HEK293 (cell line): ENCODE data around the gene BRPF1.

ENCODE experiments used
- GLI2 ChIP-seq: fragments of 450-650 bp; formaldehyde crosslinking; IDR thresholded peaks from 2 replicates; pipeline ENCODE4; 2017; ENCODE audit warnings: missing biosample characterization, missing genetic modification characterization, low read depth, borderline replicate concordance
- IKZF3 ChIP-seq: fragments of 450-650 bp; IDR thresholded peaks from 2 replicates; pipeline ENCODE4 v1.5.0; 2018; ENCODE audit warnings: missing biosample characterization, mild to moderate bottlenecking, missing genetic modification characterization, moderate library complexity
- KLF1 ChIP-seq: fragments of 450-650 bp; formaldehyde crosslinking; IDR thresholded peaks from 2 replicates; pipeline ENCODE4 v1.5.1; 2016; ENCODE audit warnings: missing biosample characterization, missing genetic modification characterization
- RBAK ChIP-seq: fragments of 450-650 bp; formaldehyde crosslinking; IDR thresholded peaks from 2 replicates; pipeline ENCODE4 v1.5.1; 2016; ENCODE audit warnings: missing biosample characterization, missing genetic modification characterization
- YY2 ChIP-seq: fragments of 450-650 bp; formaldehyde crosslinking; IDR thresholded peaks from 2 replicates; pipeline ENCODE4 v1.5.1; 2016; ENCODE audit warnings: missing biosample characterization, missing genetic modification characterization
- ZBTB6 ChIP-seq: fragments of 450-650 bp; formaldehyde crosslinking; IDR thresholded peaks from 2 replicates; pipeline ENCODE4 v1.5.1; 2017; ENCODE audit warnings: missing biosample characterization, missing genetic modification characterization
- ZFP3 ChIP-seq: fragments of 450-650 bp; formaldehyde crosslinking; IDR thresholded peaks from 2 replicates; pipeline ENCODE4 v1.5.1; 2016; ENCODE audit warnings: low read depth, missing biosample characterization, missing genetic modification characterization
- ZNF148 ChIP-seq: fragments of 450-650 bp; formaldehyde crosslinking; IDR thresholded peaks from 2 replicates; pipeline ENCODE4 v1.5.0; 2017; ENCODE audit warnings: missing biosample characterization, missing genetic modification characterization, borderline replicate concordance
- ZNF169 ChIP-seq: fragments of 450-650 bp; formaldehyde crosslinking; IDR thresholded peaks from 2 replicates; pipeline ENCODE4 v1.5.1; 2016; ENCODE audit warnings: missing biosample characterization, missing genetic modification characterization
- ZNF184 ChIP-seq: fragments of 450-650 bp; IDR thresholded peaks from 2 replicates; pipeline ENCODE4 v1.5.1; 2018; ENCODE audit warnings: missing biosample characterization, mild to moderate bottlenecking, missing genetic modification characterization
- ZNF223 ChIP-seq: fragments of 450-650 bp; formaldehyde crosslinking; IDR thresholded peaks from 2 replicates; pipeline ENCODE4 v1.5.1; 2016; ENCODE audit warnings: missing biosample characterization, missing genetic modification characterization
- ZNF416 ChIP-seq: fragments of 450-650 bp; formaldehyde crosslinking; IDR thresholded peaks from 2 replicates; pipeline ENCODE4 v1.5.1; 2016; ENCODE audit warnings: missing biosample characterization, missing genetic modification characterization
- ZNF426 ChIP-seq: fragments of 450-650 bp; formaldehyde crosslinking; IDR thresholded peaks from 2 replicates; pipeline ENCODE4 v1.5.1; 2017; ENCODE audit warnings: missing biosample characterization, missing genetic modification characterization, mild to moderate bottlenecking, inconsistent platforms, moderate library complexity
- ZNF433 ChIP-seq: fragments of 450-650 bp; formaldehyde crosslinking; IDR thresholded peaks from 2 replicates; pipeline ENCODE4 v1.5.1; 2016; ENCODE audit warnings: missing biosample characterization, missing genetic modification characterization, low read depth
- ZNF510 ChIP-seq: fragments of 450-650 bp; formaldehyde crosslinking; IDR thresholded peaks from 2 replicates; pipeline ENCODE4 v1.5.1; 2018; ENCODE audit warnings: mild to moderate bottlenecking, missing genetic modification characterization, missing biosample characterization; ENCODE audit not compliant: insufficient replicate concordance
- ZNF518A ChIP-seq: fragments of 450-650 bp; formaldehyde crosslinking; conservative IDR thresholded peaks from 2 replicates; pipeline ENCODE4 v1.5.1; 2016; ENCODE audit warnings: low read depth, missing biosample characterization, missing genetic modification characterization
- ZNF776 ChIP-seq: fragments of 450-650 bp; formaldehyde crosslinking; IDR thresholded peaks from 2 replicates; pipeline ENCODE4 v1.5.0; 2017; ENCODE audit warnings: missing biosample characterization, missing genetic modification characterization, borderline replicate concordance
- TF ChIP-seq, protein P1 (sequence below): fragments of 450-650 bp; IDR thresholded peaks from 2 replicates; pipeline ENCODE4 v1.5.1; 2018; ENCODE audit warnings: missing biosample characterization, mild to moderate bottlenecking, missing genetic modification characterization
- TF ChIP-seq, protein P2 (sequence below): fragments of 450-650 bp; IDR thresholded peaks from 2 replicates; pipeline ENCODE4 v1.5.1; 2018; ENCODE audit warnings: missing biosample characterization, missing genetic modification characterization
- TF ChIP-seq, protein P3 (sequence below): fragments of 450-650 bp; formaldehyde crosslinking; IDR thresholded peaks from 2 replicates; pipeline ENCODE4 v1.5.1; 2016; ENCODE audit warnings: missing biosample characterization, missing genetic modification characterization

The BRPF1 gene

GRCh38 chr3:9731206-9732079, at the start of gene BRPF1 (continued):
- TF ChIP-seq, protein P1, sequence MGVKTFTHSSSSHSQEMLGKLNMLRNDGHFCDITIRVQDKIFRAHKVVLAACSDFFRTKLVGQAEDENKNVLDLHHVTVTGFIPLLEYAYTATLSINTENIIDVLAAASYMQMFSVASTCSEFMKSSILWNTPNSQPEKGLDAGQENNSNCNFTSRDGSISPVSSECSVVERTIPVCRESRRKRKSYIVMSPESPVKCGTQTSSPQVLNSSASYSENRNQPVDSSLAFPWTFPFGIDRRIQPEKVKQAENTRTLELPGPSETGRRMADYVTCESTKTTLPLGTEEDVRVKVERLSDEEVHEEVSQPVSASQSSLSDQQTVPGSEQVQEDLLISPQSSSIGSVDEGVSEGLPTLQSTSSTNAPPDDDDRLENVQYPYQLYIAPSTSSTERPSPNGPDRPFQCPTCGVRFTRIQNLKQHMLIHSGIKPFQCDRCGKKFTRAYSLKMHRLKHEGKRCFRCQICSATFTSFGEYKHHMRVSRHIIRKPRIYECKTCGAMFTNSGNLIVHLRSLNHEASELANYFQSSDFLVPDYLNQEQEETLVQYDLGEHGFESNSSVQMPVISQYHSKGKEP (tag by site-specific recombination) = peak; percentile 70
- TF ChIP-seq ZNF510 (tag by site-specific recombination) = no peak
- peak; percentile 25; the same call in 1 of the 2 replicates for TF ChIP-seq ZNF223 (tag by site-specific recombination)
- no peak for TF ChIP-seq ZFP3 (tag by site-specific recombination)
- TF ChIP-seq, protein P2, sequence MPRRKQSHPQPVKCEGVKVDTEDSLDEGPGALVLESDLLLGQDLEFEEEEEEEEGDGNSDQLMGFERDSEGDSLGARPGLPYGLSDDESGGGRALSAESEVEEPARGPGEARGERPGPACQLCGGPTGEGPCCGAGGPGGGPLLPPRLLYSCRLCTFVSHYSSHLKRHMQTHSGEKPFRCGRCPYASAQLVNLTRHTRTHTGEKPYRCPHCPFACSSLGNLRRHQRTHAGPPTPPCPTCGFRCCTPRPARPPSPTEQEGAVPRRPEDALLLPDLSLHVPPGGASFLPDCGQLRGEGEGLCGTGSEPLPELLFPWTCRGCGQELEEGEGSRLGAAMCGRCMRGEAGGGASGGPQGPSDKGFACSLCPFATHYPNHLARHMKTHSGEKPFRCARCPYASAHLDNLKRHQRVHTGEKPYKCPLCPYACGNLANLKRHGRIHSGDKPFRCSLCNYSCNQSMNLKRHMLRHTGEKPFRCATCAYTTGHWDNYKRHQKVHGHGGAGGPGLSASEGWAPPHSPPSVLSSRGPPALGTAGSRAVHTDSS (tag by site-specific recombination) = peak; percentile 55
- TF ChIP-seq GLI2 (tag by site-specific recombination) = peak; percentile 56; the same call in 1 of the 2 replicates
- TF ChIP-seq ZNF184 = peak; percentile 72; the same call in 1 of the 2 replicates
- peak; percentile 93; the same call in 1 of the 2 replicates for TF ChIP-seq ZNF148
- TF ChIP-seq YY2 (tag by site-specific recombination) = peak; percentile 96
- TF ChIP-seq ZNF433 = no peak
- TF ChIP-seq ZNF776 (tag by site-specific recombination) = peak; percentile 87
- TF ChIP-seq ZNF518A = peak; percentile 78
- TF ChIP-seq ZBTB6 = peak; percentile 80
- peak; percentile 98 for TF ChIP-seq IKZF3 (tag by site-specific recombination)
- TF ChIP-seq ZNF426 (tag by site-specific recombination) = no peak
- TF ChIP-seq ZNF416 = 0 out of 2 replicates have a peak, but pooled peaks have one; percentile 45
- no peak for TF ChIP-seq RBAK
- peak; percentile 73; the same call in 1 of the 2 replicates for TF ChIP-seq ZNF169 (tag by site-specific recombination)
- TF ChIP-seq, protein P3, sequence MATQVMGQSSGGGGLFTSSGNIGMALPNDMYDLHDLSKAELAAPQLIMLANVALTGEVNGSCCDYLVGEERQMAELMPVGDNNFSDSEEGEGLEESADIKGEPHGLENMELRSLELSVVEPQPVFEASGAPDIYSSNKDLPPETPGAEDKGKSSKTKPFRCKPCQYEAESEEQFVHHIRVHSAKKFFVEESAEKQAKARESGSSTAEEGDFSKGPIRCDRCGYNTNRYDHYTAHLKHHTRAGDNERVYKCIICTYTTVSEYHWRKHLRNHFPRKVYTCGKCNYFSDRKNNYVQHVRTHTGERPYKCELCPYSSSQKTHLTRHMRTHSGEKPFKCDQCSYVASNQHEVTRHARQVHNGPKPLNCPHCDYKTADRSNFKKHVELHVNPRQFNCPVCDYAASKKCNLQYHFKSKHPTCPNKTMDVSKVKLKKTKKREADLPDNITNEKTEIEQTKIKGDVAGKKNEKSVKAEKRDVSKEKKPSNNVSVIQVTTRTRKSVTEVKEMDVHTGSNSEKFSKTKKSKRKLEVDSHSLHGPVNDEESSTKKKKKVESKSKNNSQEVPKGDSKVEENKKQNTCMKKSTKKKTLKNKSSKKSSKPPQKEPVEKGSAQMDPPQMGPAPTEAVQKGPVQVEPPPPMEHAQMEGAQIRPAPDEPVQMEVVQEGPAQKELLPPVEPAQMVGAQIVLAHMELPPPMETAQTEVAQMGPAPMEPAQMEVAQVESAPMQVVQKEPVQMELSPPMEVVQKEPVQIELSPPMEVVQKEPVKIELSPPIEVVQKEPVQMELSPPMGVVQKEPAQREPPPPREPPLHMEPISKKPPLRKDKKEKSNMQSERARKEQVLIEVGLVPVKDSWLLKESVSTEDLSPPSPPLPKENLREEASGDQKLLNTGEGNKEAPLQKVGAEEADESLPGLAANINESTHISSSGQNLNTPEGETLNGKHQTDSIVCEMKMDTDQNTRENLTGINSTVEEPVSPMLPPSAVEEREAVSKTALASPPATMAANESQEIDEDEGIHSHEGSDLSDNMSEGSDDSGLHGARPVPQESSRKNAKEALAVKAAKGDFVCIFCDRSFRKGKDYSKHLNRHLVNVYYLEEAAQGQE (tag by site-specific recombination) = peak; percentile 75
- peak; percentile 98 for TF ChIP-seq KLF1 (tag by site-specific recombination)
